ENCODE results near the gene MYO16.
"Not testable (repeated sequence)": the region's sequence is repeated elsewhere in the genome, so short reads cannot be mapped to it uniquely, and the experiment has no call there.

The MYO16 gene

GRCh38 chr13:108742701-108743451 is 113.5 kb downstream of the MYO16 start:
- no peak for DNase-seq (ENCODE audit: low spot score)

- no peak for DNase-seq (ENCODE audit: low spot score)
Measured at GRCh38 chr13:108743522-108743921, 114.1 kb downstream of the MYO16 start.

GRCh38 chr13:108747843-108748242 is 118.4 kb downstream of the MYO16 start:
- no peak for DNase-seq (ENCODE audit: low spot score)

GRCh38 chr13:108752276-108752675 is 122.9 kb downstream of the MYO16 start:
- DNase-seq (ENCODE audit: low spot score): no peak

DNA sequence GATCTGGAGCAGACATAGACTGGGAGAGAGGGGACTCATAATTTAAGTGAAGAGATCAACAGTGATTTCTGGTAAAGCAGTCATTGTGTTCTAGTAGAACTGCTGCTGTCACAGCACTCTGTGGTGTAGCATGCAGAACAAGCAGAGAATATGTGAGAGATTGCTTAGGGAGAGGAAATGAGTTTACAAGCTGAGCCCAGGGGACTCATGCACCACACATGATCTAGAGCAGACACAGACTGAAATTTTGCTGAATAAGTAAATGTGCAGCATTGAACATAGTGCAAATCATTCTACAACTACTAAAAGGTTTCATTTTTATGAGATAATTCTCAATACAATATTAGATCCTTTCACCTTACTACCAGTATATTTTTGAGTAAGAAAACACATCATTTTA is 125.7 kb downstream of the MYO16 start:
- DNase-seq (ENCODE audit: low spot score): no peak

DNA sequence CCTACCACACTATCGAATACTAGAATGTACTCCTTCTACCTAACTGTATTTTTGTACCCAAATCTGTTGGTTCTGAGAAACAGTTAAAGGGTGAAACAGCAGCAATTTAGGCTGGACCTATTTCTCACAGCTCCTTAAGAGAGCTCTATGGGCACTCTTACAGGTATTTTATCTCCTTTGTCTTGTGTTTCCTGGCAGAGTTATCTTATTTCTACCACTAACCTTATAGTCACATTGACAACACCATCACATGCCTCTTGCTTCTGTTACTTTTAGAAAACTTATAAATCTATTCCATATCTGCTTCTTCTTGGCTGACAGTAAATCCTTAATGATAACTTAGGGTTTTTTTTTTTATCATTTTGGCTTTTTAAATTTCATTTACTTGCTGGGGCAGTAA is 130.7 kb downstream of the MYO16 start:
- DNase-seq (ENCODE audit: low spot score): no peak

GRCh38 chr13:108760541-108760940 is 131.1 kb downstream of the MYO16 start:
- no peak for DNase-seq (ENCODE audit: low spot score)

GRCh38 chr13:108768035-108768434 is 138.6 kb downstream of the MYO16 start:
- no peak for DNase-seq (ENCODE audit: low spot score)

DNA sequence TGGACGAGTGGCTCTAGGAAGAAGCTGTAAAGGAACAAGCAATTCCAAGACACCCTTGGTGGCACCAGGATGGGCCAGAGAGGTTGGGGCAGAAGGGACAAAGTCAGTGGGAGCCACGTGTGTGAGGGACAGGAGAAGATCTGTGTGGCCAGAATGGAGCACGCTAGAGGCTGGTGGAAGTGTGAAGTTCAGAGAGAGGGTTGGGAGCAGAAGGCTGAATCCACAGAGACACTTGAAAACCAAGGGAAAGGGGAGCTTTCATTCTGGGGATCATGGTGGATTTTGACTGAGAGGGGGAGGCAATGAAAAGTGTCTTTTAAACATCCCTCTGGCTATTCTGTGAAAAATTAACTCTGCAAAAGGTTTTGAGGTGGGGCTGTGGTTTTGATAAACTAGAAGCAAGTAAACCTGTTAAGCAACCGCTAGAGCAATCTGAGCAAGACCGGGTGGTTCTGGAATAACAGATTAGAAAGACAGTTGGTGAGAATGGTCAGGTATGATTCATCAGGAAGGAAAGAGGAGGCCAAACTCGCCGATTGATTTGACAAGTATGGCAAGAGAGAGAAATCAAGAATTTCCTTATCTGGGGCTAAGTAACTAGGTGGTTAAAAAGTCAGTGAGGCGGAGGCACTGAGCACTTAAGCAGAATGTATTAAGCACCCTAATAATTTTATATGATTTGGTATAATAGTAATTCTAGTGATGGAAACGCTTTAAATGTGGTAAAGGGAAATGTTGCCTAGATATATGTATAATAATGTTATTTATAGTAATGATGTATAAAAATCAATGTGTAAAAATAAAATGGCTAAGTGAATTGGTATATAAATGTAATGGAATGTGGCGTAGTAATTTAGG is 140.0 kb downstream of the MYO16 start:
- DNase-seq (ENCODE audit: low spot score): no peak

GRCh38 chr13:108775597-108775996 is 146.2 kb downstream of the MYO16 start:
- no peak for DNase-seq (ENCODE audit: low spot score)

- no peak for DNase-seq (ENCODE audit: low spot score)
Measured at GRCh38 chr13:108776650-108777049, 147.2 kb downstream of the MYO16 start.

GRCh38 chr13:108777421-108778420 is 148.3 kb downstream of the MYO16 start:
- no peak for DNase-seq (ENCODE audit: low spot score)

DNA sequence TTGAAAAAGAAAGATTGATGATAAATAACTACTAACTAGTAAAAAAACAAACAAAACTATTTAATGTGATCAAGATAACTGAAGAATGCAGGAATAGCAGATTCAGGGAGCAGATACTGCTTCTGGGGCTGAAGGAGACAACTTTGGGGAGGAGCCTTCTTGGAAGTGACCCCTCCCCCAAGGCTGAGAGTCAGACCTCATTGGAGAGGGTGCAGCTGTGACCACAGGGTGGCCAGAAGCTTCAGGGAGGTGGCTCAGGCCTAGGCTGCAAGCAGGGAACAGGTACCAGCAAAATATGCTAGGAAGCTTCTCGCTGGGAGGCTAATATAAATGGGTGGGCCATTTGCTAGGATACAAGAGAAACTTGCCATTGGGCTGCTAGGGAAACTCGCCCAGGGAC is 149.9 kb downstream of the MYO16 start:
- DNase-seq (ENCODE audit: low spot score): no peak

GRCh38 chr13:108780706-108781105 is 151.3 kb downstream of the MYO16 start:
- DNase-seq (ENCODE audit: low spot score): no peak

- DNase-seq (ENCODE audit: low spot score): no peak
Measured at GRCh38 chr13:108781312-108781711, 151.9 kb downstream of the MYO16 start.

DNA sequence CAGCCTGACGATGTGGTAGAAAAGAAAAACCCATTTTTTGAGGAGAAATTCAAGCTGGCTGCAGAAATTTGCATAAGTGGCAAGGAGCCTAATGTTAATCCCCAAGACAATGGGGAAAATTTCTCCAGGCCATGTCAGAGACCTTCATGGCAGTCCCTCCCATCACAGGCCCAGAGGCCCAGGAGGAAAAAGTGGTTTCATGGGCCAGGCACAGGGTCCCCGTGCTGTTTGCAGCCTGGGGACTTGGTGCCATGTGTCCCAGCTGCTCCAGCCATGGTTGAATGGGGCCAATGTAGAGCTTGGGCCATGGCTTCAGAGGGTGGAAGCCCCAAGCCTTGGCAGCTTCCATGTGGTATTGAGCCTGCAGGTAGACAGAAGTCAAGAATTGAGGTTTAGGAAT is 153.1 kb downstream of the MYO16 start:
- DNase-seq (ENCODE audit: low spot score): not testable (repeated sequence)

DNA sequence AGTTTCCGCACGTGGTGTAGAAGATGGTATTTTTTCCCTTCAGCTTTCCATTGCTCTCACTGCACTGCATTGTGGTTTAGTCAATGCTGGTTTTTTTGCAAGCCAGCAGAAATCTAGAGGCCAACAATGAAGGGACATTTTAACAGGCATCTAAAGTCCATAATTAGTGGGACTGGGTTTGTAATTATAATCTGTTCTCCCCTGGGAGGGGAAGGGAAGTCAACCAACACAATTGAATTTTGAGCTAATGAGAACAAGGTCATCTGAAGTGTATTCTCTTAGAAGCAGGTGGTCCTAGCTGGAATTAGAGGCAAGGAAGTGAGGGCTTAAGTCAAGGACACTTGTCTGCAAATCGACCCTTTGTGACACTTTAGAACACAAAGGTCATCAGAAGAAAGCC is 156.4 kb downstream of the MYO16 start:
- no peak for DNase-seq (ENCODE audit: low spot score)

DNA sequence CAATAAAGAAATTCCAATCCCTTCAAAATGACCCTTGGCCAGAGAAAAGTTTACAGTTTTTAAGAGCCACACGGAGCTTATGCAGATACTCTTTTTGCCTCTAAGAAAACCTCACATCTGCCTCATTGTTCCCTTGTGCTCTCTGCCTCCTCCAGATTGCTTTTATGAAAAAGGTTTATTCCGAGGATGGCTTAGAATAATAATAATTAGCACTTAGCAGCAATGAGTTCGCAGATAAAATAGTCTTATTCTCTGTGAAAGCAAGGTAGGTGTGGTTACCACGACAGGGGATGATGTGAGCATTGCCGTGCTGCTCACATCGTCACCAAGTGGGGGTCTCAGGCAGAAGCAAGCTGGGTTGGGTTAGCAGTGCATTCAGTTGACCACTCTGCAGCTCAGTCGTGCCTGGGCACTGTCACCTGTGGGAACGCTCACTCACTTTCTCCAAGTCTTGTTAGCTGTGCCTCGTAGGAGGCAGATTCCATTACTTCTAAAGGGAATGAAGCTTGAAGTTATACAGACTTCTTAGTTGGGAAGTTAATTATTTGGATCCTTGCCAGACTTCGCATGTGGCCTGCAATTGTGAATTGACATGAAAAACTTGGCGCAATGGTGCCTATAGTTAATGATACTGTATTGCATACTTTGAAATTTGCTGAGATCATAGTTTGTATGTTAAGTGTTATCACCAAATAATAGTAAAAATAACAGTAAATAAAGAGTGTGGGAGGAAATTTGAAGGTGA is 157.2 kb downstream of the MYO16 start:
- DNase-seq (ENCODE audit: low spot score): no peak

- no peak for DNase-seq (ENCODE audit: low spot score)
Measured at GRCh38 chr13:108787700-108788414, 158.4 kb downstream of the MYO16 start.

DNA sequence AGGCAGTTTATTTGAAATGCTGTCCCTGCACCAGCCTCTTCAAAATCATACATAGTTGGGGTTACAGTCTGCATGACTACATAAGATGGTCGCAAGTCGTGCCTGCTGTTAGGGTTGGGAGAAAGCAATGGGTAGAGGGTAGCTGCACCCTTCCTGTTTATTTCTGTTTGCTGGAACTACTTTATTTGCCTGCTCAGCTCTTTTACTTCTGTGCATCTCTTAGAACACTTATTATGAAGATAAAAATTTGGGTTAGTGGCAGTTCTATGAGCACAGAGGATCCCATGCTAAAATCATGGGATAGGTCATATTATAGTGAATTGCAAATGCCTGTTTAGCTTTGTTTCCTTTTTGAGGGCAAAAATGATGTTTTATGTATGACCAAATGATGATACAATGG is 160.1 kb downstream of the MYO16 start:
- no peak for DNase-seq (ENCODE audit: low spot score)

GRCh38 chr13:108795841-108796240 is 166.4 kb downstream of the MYO16 start:
- DNase-seq (ENCODE audit: low spot score): no peak
